Transverse colon (tissue), 4 donors: ENCODE data around the gene YIPF5.

Experiments
- CTCF ChIP-seq, 5 experiments: fragments of 200-600 bp in 3 of 5; fragments of 450-650 bp in 2 of 5; sonication (generic) in 3 of 5; IDR thresholded peaks; 1 replicate in 2 of 5; 2 replicates in 3 of 5; pipeline ENCODE4 v1.5.1; 2016 to 2017; ENCODE audit warnings: antibody characterized with exemption in 5 of 5, inconsistent platforms in 3 of 5, mild to moderate bottlenecking in 2 of 5, moderate library complexity in 1 of 5
- POLR2A ChIP-seq: fragments of 450-650 bp; IDR thresholded peaks from one replicate; pipeline ENCODE4 v1.6.1; 2016; ENCODE audit warnings: antibody characterized with exemption, mild to moderate bottlenecking, moderate library complexity
- POLR2AphosphoS5 ChIP-seq, 3 donors: sonication (generic); formaldehyde crosslinking; IDR thresholded peaks; one replicate each; pipeline ENCODE4 v1.6.1; 2016; ENCODE audit warnings: antibody characterized with exemption in 3 of 3

GRCh38 chr5:144142139-144142823 lies 28.2 kb downstream of the YIPF5 start:
- peak; percentile 43 to 63 (median 56) for TF ChIP-seq CTCF (IDR thresholded peaks at IDR 0.05)
- TF ChIP-seq POLR2AphosphoS5 (IDR thresholded peaks at IDR 0.05) = no peak
- no peak for TF ChIP-seq POLR2A
